Hindlimb muscle (tissue), 1 donor: ENCODE results near the gene TBC1D3K. TPM values are rescaled to one million over a fixed set of nuclear protein-coding genes. Genes with fewer than 3 reads are reported as not detected.
"Not testable (repeated sequence)": the region's sequence is repeated elsewhere in the genome, so short reads cannot be mapped to it uniquely, and the experiment has no call there.

Experiments used
- DNase-seq: peaks from one replicate; pipeline ENCODE4 v3.0.0-alpha.2; 2013
- polyA plus RNA-seq: library from polyadenylated mRNA; unstranded; fragments of 120-200 nt; gene quantifications from one replicate; pipeline ENCODE4 v1.2.1, GENCODE V29; 2013; ENCODE audit not compliant: insufficient read length

TBC1D3K gene
- polyA plus RNA-seq = not detected

- DNase-seq = not testable (repeated sequence)
Measured at GRCh38 chr17:37924115-37924514, at the start of gene TBC1D3K. TBC1D3K (plus strand) TSS chr17:37924415; CDS start chr17:37926000, 1,585 bp downstream.

- DNase-seq = no peak
Measured at GRCh38 chr17:37884516-37884915, 39.7 kb upstream of the TBC1D3K start.

GRCh38 chr17:37885136-37885535 is 39.1 kb upstream of the TBC1D3K start:
- DNase-seq = no peak

- DNase-seq = no peak
Measured at GRCh38 chr17:37888881-37889280, 35.3 kb upstream of the TBC1D3K start.

GRCh38 chr17:37896961-37897360 is 27.3 kb upstream of the TBC1D3K start:
- not testable (repeated sequence) for DNase-seq

Other genes with a start within 250 kb of the TBC1D3K start
- gene HNF1B, start 179.4 kb upstream of the TBC1D3K start, polyA plus RNA-seq = not detected
- 28.1 TPM for gene TBC1D3L, start 64.6 kb downstream of the TBC1D3K start, polyA plus RNA-seq
- 1.4 TPM for gene TBC1D3D, start 79.6 kb downstream of the TBC1D3K start, polyA plus RNA-seq
- gene TBC1D3C, start 144.2 kb downstream of the TBC1D3K start, polyA plus RNA-seq = not detected
- gene TBC1D3E, start 203.5 kb downstream of the TBC1D3K start, polyA plus RNA-seq = not detected